ENCODE data around the gene CTSS. TPM values are rescaled to one million over a fixed set of nuclear protein-coding genes. Genes with fewer than 3 reads are reported as not detected.
A peak's percentile ranks its signal among the peaks of the same experiment; 100 is the strongest.

CTSS gene
- total and polyA plus RNA-seq, 2 donors (not counting 1 experiment from before 2014, with no cell fraction given), result 106 to 221 TPM

DNA sequence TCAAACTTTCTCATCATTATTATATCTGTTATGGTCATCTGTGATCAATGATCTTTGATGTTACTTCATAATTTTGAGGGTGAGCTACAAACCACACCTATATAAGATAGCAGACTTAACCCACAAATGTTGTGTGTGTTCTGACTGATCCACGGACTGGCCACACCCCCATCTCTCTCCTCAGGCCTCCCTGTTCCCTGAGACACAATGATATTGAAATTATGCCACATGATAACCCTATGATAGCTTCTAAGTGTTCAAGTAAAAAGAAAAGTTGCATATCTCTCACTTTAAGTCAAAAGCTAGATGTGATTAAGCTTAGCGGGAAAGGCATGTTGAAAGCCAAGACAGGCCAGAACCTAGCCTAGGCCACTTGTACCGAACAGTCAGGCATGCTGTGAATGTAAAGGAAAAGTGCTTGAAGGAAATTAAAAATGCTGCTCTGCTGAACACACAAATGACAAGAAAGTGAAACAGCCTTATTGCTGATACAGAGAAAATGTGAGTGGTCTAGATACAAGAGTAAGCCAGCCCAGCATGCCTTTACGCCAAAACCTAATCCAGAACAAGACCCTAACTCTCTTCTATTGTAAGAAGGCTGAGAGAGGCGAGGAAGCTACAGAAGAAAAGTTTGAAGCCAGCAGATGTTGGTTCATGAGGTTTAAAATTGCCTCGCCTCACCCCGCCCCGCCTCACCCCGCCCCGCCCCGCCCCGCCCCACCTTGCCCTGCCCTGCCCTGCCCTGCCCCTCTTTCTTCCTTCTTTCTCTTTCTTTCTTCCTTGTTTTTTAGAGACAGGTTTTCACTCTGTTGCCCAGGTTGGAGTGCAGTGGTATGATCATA, 16.5 kb downstream of the CTSS start:
- no peaks in the 10 kb centered on the region for H3K27me3 Mint-ChIP-seq
- Histone ChIP-seq H3K36me3 (replicated peaks in 1 of 2; ENCODE audit: control extremely low read depth in 1 of 2, control insufficient read depth in 1 of 2, extremely low read depth in 1 of 2, insufficient read depth in 2 of 2, low read length in 1 of 2) (peaks cover 40 to 94% of the 10 kb centered on the region in 2 experiments), H3K9ac (ENCODE audit: low read length) (no peak overlapping the region), H3K4me1 (ENCODE audit: control insufficient read depth in 2 of 2, insufficient read depth in 2 of 2, low read length in 2 of 2) (no peaks in the 10 kb centered on the region), H3K79me2 (ENCODE audit: control insufficient read depth, insufficient read depth, low read length) (peaks cover 8% of the 10 kb centered on the region), H3K27me3 (replicated peaks in 1 of 4; ENCODE audit: control extremely low read depth in 1 of 4, control insufficient read depth in 3 of 4, insufficient read depth in 4 of 4, low read length in 3 of 4) (no peaks in the 10 kb centered on the region), H3K9me3 (ENCODE audit: control extremely low read depth in 1 of 3, control insufficient read depth in 2 of 3, insufficient read depth in 1 of 3, low read length in 2 of 3) (no peaks in the 10 kb centered on the region), H4K20me1 (ENCODE audit: control insufficient read depth, insufficient read depth, low read length, poor library complexity, severe bottlenecking) (peaks cover 22% of the 10 kb centered on the region), H3K4me3 (ENCODE audit: control extremely low read depth in 1 of 5, extremely low read depth in 1 of 5, insufficient read depth in 1 of 5, low read depth in 2 of 5, low read length in 4 of 5) (no peak overlapping the region), H3K27ac (ENCODE audit: low read length in 2 of 2) (no peak overlapping the region), H2AFZ (ENCODE audit: insufficient read depth, low read depth, low read length, poor library complexity, severe bottlenecking) (no peak overlapping the region), H3K4me2 (replicated peaks; ENCODE audit: low read depth, low read length, poor library complexity, severe bottlenecking) (no peak overlapping the region)
- DNase-seq (no peak), ATAC-seq (ENCODE audit: low read depth) (no peak)
- CTCF ChIA-PET, result interaction anchor here (1.1 kb wide), 2 partner anchors 9 to 188 kb away, joined by 3 read pairs; no protein-coding TSS in a partner anchor
- H3K27ac Mint-ChIP-seq, result no peak overlapping the region
- no peak for TF ChIP-seq EZH2 (IDR thresholded peaks at IDR 0.05; ENCODE audit: borderline replicate concordance, insufficient read depth, low read depth, low read length, poor library complexity, severe bottlenecking)
- TF ChIP-seq, protein P1, sequence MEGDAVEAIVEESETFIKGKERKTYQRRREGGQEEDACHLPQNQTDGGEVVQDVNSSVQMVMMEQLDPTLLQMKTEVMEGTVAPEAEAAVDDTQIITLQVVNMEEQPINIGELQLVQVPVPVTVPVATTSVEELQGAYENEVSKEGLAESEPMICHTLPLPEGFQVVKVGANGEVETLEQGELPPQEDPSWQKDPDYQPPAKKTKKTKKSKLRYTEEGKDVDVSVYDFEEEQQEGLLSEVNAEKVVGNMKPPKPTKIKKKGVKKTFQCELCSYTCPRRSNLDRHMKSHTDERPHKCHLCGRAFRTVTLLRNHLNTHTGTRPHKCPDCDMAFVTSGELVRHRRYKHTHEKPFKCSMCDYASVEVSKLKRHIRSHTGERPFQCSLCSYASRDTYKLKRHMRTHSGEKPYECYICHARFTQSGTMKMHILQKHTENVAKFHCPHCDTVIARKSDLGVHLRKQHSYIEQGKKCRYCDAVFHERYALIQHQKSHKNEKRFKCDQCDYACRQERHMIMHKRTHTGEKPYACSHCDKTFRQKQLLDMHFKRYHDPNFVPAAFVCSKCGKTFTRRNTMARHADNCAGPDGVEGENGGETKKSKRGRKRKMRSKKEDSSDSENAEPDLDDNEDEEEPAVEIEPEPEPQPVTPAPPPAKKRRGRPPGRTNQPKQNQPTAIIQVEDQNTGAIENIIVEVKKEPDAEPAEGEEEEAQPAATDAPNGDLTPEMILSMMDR (IDR thresholded peaks at IDR 0.05), result no peak
- H3K4me3 Mint-ChIP-seq, result no peak overlapping the region
- no peaks in the 10 kb centered on the region for H3K4me1 Mint-ChIP-seq
- POLR2A ChIA-PET, result interaction anchor here (0.6 to 0.7 kb wide), 2 partner anchors 61 to 329 kb away, joined by 3 read pairs; no protein-coding TSS in a partner anchor
- intact Hi-C loops (cut with micrococcal nuclease), result no loop called here
- H3K9me3 Mint-ChIP-seq (ENCODE audit: insufficient read depth), result no peaks in the 10 kb centered on the region
- WGBS (ENCODE audit: insufficient coverage), result 100% methylated on average over 2 of the region's 12 CpGs

DNA sequence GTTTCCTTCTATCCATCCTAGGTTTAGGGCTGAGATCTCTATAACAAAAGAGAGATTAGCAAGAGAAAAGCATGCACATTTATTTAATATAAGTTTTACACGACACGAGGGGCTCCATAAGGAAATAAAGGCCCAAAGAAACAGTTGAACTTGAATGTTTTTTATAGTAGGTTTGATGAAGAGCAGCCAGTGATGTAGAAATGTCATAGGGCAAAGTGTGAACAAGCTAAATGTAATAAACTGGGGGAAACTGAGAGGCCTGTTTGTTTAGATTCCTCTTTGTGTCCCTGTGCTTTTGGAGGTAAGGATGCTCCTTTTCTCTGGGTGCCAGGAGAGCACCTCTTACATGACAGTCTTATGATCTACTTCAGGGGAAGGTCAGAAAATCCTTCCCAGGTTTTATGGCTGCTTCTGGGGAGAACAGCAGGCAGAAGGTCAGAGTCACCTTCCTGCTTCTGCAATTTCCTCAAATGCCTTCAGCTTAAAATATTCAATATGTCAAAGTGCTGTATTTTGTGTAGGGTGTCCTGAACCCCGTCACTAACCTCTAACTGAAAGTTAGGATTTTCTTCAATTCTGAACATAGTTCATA, 35.4 kb downstream of the CTSS start:
- DNase-seq, result no peak
- intact Hi-C loops (cut with micrococcal nuclease), result no loop called here
- TF ChIP-seq, protein P1 (IDR thresholded peaks at IDR 0.05), result no peak
- TF ChIP-seq EZH2 (IDR thresholded peaks at IDR 0.05; ENCODE audit: borderline replicate concordance, insufficient read depth, low read depth, low read length, poor library complexity, severe bottlenecking), result no peak
- CTCF ChIA-PET, result interaction anchor here (1.4 kb wide), 1 partner anchor 169 kb away, joined by 5 read pairs; no protein-coding TSS in a partner anchor
- Histone ChIP-seq H3K4me2 (replicated peaks; ENCODE audit: low read depth, low read length, poor library complexity, severe bottlenecking) (no peak overlapping the region), H3K9ac (ENCODE audit: low read length) (no peak overlapping the region), H4K20me1 (ENCODE audit: control insufficient read depth, insufficient read depth, low read length, poor library complexity, severe bottlenecking) (no peaks in the 10 kb centered on the region), H3K27me3 (replicated peaks in 1 of 4; ENCODE audit: control extremely low read depth in 1 of 4, control insufficient read depth in 3 of 4, insufficient read depth in 4 of 4, low read length in 3 of 4) (no peaks in the 10 kb centered on the region), H3K27ac (ENCODE audit: low read length in 2 of 2) (peak overlapping the region in 1 of 2 donors; percentile 34), H3K79me2 (ENCODE audit: control insufficient read depth, insufficient read depth, low read length) (no peaks in the 10 kb centered on the region), H3K4me1 (ENCODE audit: control insufficient read depth in 2 of 2, insufficient read depth in 2 of 2, low read length in 2 of 2) (no peaks in the 10 kb centered on the region), H2AFZ (ENCODE audit: insufficient read depth, low read depth, low read length, poor library complexity, severe bottlenecking) (no peak overlapping the region), H3K36me3 (replicated peaks in 1 of 2; ENCODE audit: control extremely low read depth in 1 of 2, control insufficient read depth in 1 of 2, extremely low read depth in 1 of 2, insufficient read depth in 2 of 2, low read length in 1 of 2) (peaks cover 3 to 33% of the 10 kb centered on the region in 2 experiments), H3K9me3 (ENCODE audit: control extremely low read depth in 1 of 3, control insufficient read depth in 2 of 3, insufficient read depth in 1 of 3, low read length in 2 of 3) (no peaks in the 10 kb centered on the region), H3K4me3 (ENCODE audit: control extremely low read depth in 1 of 5, extremely low read depth in 1 of 5, insufficient read depth in 1 of 5, low read depth in 2 of 5, low read length in 4 of 5) (no peak overlapping the region)
- H3K9me3 Mint-ChIP-seq (ENCODE audit: insufficient read depth), result no peaks in the 10 kb centered on the region
- H3K27me3 Mint-ChIP-seq, result no peaks in the 10 kb centered on the region
- POLR2A ChIA-PET, result no interaction called here
- ATAC-seq (ENCODE audit: low read depth), result no peak
- 83% methylated on average over 1 of the region's 3 CpGs for WGBS (ENCODE audit: insufficient coverage)
- no peak overlapping the region for H3K27ac Mint-ChIP-seq
- no peaks in the 10 kb centered on the region for H3K4me1 Mint-ChIP-seq
- H3K4me3 Mint-ChIP-seq, result no peak overlapping the region

Measured in B cell (primary cell).